ENCODE data around the gene IPO4.

IPO4 gene

DNA sequence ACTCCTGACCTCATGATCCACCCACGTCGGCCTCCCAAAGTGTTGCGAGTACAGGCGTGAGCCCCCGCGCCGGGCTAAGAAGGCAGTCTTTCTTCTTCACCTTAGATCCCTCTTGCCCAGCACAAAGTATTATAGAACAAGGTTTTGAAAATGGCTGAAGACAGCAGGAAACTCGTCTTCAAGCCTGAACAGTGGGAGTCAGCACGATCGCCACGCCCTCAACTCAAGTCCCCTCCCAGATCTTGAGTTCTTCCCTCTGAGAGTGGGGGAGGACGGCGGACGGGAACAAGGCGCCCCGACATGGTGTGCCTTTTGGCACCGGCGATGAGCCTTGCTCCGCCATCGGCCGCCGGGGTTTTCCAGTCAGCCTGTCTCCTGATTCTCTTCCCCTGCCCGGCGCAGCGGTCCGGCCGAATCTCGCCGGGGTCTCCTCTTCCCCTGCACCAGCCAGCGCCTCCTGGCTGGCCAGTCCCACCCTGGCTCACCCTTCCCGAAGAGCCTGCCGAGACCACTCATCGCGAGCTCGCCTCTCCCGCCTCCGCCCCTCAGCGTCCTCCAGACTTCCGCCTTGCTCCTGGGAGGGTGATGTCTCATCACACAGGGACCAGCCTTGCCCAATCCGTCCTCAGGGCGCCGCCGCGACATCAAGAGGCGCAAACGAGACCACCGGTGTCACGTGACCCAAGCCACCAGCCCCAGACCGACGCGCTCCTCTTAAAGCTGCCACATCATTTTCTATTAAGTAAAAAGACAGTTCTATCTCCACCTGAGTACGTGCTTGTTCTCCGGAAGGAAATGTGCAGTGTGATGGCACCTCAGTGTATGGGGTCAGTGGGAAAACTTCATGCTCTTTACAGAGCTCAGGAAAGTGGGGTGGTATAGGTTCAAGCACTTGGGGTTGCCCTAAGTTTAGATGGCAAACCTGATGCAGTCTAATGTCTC lies 24.6 kb upstream of the IPO4 start, which contains the start of gene CHMP4A (continued):
- TF ChIP-seq, protein P1, sequence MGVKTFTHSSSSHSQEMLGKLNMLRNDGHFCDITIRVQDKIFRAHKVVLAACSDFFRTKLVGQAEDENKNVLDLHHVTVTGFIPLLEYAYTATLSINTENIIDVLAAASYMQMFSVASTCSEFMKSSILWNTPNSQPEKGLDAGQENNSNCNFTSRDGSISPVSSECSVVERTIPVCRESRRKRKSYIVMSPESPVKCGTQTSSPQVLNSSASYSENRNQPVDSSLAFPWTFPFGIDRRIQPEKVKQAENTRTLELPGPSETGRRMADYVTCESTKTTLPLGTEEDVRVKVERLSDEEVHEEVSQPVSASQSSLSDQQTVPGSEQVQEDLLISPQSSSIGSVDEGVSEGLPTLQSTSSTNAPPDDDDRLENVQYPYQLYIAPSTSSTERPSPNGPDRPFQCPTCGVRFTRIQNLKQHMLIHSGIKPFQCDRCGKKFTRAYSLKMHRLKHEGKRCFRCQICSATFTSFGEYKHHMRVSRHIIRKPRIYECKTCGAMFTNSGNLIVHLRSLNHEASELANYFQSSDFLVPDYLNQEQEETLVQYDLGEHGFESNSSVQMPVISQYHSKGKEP (tag by site-specific recombination; IDR thresholded peaks at IDR 0.05): no peak
- TF ChIP-seq ZXDB (tag by site-specific recombination; IDR thresholded peaks at IDR 0.05): peak; percentile 94
- TF ChIP-seq, protein P2, sequence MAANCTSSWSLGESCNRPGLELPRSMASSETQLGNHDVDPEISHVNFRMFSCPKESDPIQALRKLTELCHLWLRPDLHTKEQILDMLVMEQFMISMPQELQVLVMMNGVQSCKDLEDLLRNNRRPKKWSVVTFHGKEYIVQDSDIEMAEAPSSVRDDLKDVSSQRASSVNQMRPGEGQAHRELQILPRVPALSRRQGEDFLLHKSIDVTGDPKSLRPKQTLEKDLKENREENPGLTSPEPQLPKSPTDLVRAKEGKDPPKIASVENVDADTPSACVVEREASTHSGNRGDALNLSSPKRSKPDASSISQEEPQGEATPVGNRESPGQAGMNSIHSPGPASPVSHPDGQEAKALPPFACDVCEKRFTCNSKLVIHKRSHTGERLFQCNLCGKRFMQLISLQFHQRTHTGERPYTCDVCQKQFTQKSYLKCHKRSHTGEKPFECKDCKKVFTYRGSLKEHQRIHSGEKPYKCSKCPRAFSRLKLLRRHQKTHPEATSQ (tag by site-specific recombination; IDR thresholded peaks at IDR 0.05): peak; percentile 82; the same call in 1 of the 2 replicates
- TF ChIP-seq ZNF114 (tag by site-specific recombination; IDR thresholded peaks at IDR 0.05): no peak
- no peak for TF ChIP-seq ZNF354C (tag by site-specific recombination; IDR thresholded peaks at IDR 0.05; ENCODE audit: borderline replicate concordance, low read depth)
- TF ChIP-seq ZNF585B (tag by site-specific recombination; IDR thresholded peaks at IDR 0.05): no peak
- peak; percentile 90 for TF ChIP-seq KLF8 (tag by site-specific recombination; IDR thresholded peaks at IDR 0.05)
- TF ChIP-seq ZNF24 (tag by site-specific recombination; IDR thresholded peaks at IDR 0.05): peak; percentile 83
- peak; percentile 71 for TF ChIP-seq YY1 (tag by site-specific recombination; IDR thresholded peaks at IDR 0.05)
- no peak for TF ChIP-seq ZNF473 (tag by site-specific recombination; IDR thresholded peaks at IDR 0.05)
- TF ChIP-seq ZIC2 (tag by site-specific recombination; IDR thresholded peaks at IDR 0.05): peak; percentile 23; the same call in 1 of the 2 replicates
- TF ChIP-seq HOXD13 (CRISPR knock-in tag; IDR thresholded peaks at IDR 0.05; ENCODE audit: borderline replicate concordance): no peak
- TF ChIP-seq MYNN (tag by site-specific recombination; IDR thresholded peaks at IDR 0.05; ENCODE audit: borderline replicate concordance): no peak
- TF ChIP-seq, protein P3, sequence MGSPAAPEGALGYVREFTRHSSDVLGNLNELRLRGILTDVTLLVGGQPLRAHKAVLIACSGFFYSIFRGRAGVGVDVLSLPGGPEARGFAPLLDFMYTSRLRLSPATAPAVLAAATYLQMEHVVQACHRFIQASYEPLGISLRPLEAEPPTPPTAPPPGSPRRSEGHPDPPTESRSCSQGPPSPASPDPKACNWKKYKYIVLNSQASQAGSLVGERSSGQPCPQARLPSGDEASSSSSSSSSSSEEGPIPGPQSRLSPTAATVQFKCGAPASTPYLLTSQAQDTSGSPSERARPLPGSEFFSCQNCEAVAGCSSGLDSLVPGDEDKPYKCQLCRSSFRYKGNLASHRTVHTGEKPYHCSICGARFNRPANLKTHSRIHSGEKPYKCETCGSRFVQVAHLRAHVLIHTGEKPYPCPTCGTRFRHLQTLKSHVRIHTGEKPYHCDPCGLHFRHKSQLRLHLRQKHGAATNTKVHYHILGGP (tag by site-specific recombination; IDR thresholded peaks at IDR 0.05): no peak
- TF ChIP-seq, protein P4, sequence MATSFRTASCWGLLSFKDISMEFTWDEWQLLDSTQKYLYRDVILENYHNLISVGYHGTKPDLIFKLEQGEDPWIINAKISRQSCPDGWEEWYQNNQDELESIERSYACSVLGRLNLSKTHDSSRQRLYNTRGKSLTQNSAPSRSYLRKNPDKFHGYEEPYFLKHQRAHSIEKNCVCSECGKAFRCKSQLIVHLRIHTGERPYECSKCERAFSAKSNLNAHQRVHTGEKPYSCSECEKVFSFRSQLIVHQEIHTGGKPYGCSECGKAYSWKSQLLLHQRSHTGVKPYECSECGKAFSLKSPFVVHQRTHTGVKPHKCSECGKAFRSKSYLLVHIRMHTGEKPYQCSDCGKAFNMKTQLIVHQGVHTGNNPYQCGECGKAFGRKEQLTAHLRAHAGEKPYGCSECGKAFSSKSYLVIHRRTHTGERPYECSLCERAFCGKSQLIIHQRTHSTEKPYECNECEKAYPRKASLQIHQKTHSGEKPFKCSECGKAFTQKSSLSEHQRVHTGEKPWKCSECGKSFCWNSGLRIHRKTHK (tag by site-specific recombination; IDR thresholded peaks at IDR 0.05): no peak
- TF ChIP-seq, protein P5, sequence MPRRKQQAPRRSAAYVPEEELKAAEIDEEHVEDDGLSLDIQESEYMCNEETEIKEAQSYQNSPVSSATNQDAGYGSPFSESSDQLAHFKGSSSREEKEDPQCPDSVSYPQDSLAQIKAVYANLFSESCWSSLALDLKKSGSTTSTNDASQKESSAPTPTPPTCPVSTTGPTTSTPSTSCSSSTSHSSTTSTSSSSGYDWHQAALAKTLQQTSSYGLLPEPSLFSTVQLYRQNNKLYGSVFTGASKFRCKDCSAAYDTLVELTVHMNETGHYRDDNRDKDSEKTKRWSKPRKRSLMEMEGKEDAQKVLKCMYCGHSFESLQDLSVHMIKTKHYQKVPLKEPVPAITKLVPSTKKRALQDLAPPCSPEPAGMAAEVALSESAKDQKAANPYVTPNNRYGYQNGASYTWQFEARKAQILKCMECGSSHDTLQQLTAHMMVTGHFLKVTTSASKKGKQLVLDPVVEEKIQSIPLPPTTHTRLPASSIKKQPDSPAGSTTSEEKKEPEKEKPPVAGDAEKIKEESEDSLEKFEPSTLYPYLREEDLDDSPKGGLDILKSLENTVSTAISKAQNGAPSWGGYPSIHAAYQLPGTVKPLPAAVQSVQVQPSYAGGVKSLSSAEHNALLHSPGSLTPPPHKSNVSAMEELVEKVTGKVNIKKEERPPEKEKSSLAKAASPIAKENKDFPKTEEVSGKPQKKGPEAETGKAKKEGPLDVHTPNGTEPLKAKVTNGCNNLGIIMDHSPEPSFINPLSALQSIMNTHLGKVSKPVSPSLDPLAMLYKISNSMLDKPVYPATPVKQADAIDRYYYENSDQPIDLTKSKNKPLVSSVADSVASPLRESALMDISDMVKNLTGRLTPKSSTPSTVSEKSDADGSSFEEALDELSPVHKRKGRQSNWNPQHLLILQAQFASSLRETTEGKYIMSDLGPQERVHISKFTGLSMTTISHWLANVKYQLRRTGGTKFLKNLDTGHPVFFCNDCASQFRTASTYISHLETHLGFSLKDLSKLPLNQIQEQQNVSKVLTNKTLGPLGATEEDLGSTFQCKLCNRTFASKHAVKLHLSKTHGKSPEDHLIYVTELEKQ (tag by site-specific recombination; IDR thresholded peaks at IDR 0.05; ENCODE audit: borderline replicate concordance): no peak; the same call in 1 of the 2 replicates
- TF ChIP-seq HOXA7 (CRISPR knock-in tag; IDR thresholded peaks at IDR 0.05; ENCODE audit: borderline replicate concordance): no peak
- TF ChIP-seq, protein P6, sequence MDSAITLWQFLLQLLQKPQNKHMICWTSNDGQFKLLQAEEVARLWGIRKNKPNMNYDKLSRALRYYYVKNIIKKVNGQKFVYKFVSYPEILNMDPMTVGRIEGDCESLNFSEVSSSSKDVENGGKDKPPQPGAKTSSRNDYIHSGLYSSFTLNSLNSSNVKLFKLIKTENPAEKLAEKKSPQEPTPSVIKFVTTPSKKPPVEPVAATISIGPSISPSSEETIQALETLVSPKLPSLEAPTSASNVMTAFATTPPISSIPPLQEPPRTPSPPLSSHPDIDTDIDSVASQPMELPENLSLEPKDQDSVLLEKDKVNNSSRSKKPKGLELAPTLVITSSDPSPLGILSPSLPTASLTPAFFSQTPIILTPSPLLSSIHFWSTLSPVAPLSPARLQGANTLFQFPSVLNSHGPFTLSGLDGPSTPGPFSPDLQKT (IDR thresholded peaks at IDR 0.05; ENCODE audit: borderline replicate concordance, low read depth, low read length): no peak
- TF ChIP-seq OSR2 (tag by site-specific recombination; IDR thresholded peaks at IDR 0.05): no peak
- no peak for TF ChIP-seq ZNF302 (tag by site-specific recombination; IDR thresholded peaks at IDR 0.05; ENCODE audit: low read depth)
- TF ChIP-seq, protein P7, sequence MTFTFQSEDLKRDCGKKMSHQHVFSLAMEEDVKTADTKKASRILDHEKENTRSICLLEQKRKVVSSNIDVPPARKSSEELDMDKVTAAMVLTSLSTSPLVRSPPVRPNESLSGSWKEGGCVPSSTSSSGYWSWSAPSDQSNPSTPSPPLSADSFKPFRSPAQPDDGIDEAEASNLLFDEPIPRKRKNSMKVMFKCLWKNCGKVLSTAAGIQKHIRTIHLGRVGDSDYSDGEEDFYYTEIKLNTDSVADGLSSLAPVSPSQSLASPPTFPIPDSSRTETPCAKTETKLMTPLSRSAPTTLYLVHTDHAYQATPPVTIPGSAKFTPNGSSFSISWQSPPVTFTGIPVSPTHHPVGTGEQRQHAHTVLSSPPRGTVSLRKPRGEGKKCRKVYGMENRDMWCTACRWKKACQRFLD (tag by site-specific recombination; IDR thresholded peaks at IDR 0.05): no peak
- peak; percentile 60; the same call in 1 of the 2 replicates for TF ChIP-seq WT1 (tag by site-specific recombination; IDR thresholded peaks at IDR 0.05)
- TF ChIP-seq ZNF561 (tag by site-specific recombination; IDR thresholded peaks at IDR 0.05; ENCODE audit: borderline replicate concordance): 0 out of 2 replicates have a peak, but pooled peaks have one; percentile 87
- no peak for TF ChIP-seq SCRT1 (tag by site-specific recombination; IDR thresholded peaks at IDR 0.05; ENCODE audit: borderline replicate concordance)
- TF ChIP-seq ZNF530 (tag by site-specific recombination; IDR thresholded peaks at IDR 0.05; ENCODE audit: low read depth): no peak
- TF ChIP-seq ZNF501 (tag by site-specific recombination; IDR thresholded peaks at IDR 0.05): peak; percentile 91
- TF ChIP-seq SP3 (tag by site-specific recombination; IDR thresholded peaks at IDR 0.05): peak; percentile 88
